ENCODE data around the gene HECTD4.
A peak's percentile ranks its signal among the peaks of the same experiment; 100 is the strongest.
"Not testable (repeated sequence)": the region's sequence is repeated elsewhere in the genome, so short reads cannot be mapped to it uniquely, and the experiment has no call there.

The HECTD4 gene

GRCh38 chr12:112352921-112353320 is 29.3 kb downstream of the HECTD4 start:
- H3K27ac Mint-ChIP-seq: no peak overlapping the region
- H3K9me3 Mint-ChIP-seq: no peaks in the 10 kb centered on the region
- TF ChIP-seq, protein P1, sequence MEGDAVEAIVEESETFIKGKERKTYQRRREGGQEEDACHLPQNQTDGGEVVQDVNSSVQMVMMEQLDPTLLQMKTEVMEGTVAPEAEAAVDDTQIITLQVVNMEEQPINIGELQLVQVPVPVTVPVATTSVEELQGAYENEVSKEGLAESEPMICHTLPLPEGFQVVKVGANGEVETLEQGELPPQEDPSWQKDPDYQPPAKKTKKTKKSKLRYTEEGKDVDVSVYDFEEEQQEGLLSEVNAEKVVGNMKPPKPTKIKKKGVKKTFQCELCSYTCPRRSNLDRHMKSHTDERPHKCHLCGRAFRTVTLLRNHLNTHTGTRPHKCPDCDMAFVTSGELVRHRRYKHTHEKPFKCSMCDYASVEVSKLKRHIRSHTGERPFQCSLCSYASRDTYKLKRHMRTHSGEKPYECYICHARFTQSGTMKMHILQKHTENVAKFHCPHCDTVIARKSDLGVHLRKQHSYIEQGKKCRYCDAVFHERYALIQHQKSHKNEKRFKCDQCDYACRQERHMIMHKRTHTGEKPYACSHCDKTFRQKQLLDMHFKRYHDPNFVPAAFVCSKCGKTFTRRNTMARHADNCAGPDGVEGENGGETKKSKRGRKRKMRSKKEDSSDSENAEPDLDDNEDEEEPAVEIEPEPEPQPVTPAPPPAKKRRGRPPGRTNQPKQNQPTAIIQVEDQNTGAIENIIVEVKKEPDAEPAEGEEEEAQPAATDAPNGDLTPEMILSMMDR (IDR thresholded peaks at IDR 0.05; ENCODE audit: unreplicated experiment in 3 of 3): no peak
- H3K4me1 Mint-ChIP-seq: peaks cover 35% of the 10 kb centered on the region
- no peak overlapping the region for H3K4me3 Mint-ChIP-seq
- H3K36me3 Mint-ChIP-seq (ENCODE audit: low read depth): no peaks in the 10 kb centered on the region
- H3K27me3 Mint-ChIP-seq (ENCODE audit: low read depth): no peaks in the 10 kb centered on the region

- H3K4me1 Mint-ChIP-seq: peaks cover 48% of the 10 kb centered on the region
- peak overlapping the region in 2 of 3 experiments; percentile 61 to 74 for H3K27ac Mint-ChIP-seq
- TF ChIP-seq, protein P1 (IDR thresholded peaks at IDR 0.05; ENCODE audit: unreplicated experiment in 3 of 3): no peak
- H3K36me3 Mint-ChIP-seq (ENCODE audit: low read depth): no peaks in the 10 kb centered on the region
- no peaks in the 10 kb centered on the region for H3K9me3 Mint-ChIP-seq
- H3K27me3 Mint-ChIP-seq (ENCODE audit: low read depth): no peaks in the 10 kb centered on the region
- H3K4me3 Mint-ChIP-seq: no peak overlapping the region
Observed at GRCh38 chr12:112350593-112351592, 31.3 kb downstream of the HECTD4 start.

GRCh38 chr12:112349431-112349830 is 32.8 kb downstream of the HECTD4 start:
- H3K27me3 Mint-ChIP-seq (ENCODE audit: low read depth): no peaks in the 10 kb centered on the region
- H3K36me3 Mint-ChIP-seq (ENCODE audit: low read depth): no peaks in the 10 kb centered on the region
- peak overlapping the region; percentile 74 to 77 (median 74) for H3K27ac Mint-ChIP-seq
- H3K9me3 Mint-ChIP-seq: no peaks in the 10 kb centered on the region
- H3K4me3 Mint-ChIP-seq: peak overlapping the region in 1 of 3 experiments; percentile 8
- H3K4me1 Mint-ChIP-seq: peaks cover 58% of the 10 kb centered on the region
- TF ChIP-seq, protein P1 (IDR thresholded peaks at IDR 0.05; ENCODE audit: unreplicated experiment in 3 of 3): no peak

GRCh38 chr12:112348926-112349325 is 33.3 kb downstream of the HECTD4 start:
- not testable (repeated sequence) for H3K9me3 Mint-ChIP-seq; H3K27me3 Mint-ChIP-seq (ENCODE audit: low read depth); H3K36me3 Mint-ChIP-seq (ENCODE audit: low read depth); H3K4me3 Mint-ChIP-seq
- Mint-ChIP-seq H3K27ac (peak overlapping the region in 1 of 3 experiments; percentile 74), H3K4me1 (peaks cover 63% of the 10 kb centered on the region)

DNA sequence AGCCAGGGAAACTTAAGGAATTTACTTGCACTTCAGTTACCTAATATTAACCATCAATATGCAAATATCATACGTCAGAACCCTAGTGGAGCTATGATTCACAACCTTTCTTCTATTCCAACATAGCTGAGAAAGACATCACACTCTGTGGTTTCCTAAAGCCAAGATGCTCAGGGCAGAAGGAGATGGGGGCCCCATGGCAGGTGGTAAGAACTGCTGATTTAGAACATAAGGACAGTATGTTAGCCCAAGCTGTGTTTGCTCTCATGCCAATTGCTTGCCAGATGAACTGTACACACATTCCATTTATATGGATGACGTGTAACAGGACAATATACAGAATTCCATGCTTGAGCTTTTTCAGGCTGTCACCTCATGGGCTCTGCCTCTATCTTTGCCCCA is 34.6 kb downstream of the HECTD4 start:
- peak overlapping the region in 1 of 3 experiments; percentile 44 for H3K27ac Mint-ChIP-seq
- TF ChIP-seq, protein P1 (IDR thresholded peaks at IDR 0.05; ENCODE audit: unreplicated experiment in 3 of 3): no peak
- H3K4me1 Mint-ChIP-seq: peaks cover 75% of the 10 kb centered on the region
- H3K27me3 Mint-ChIP-seq (ENCODE audit: low read depth): no peaks in the 10 kb centered on the region
- H3K4me3 Mint-ChIP-seq: no peak overlapping the region
- no peaks in the 10 kb centered on the region for H3K9me3 Mint-ChIP-seq
- H3K36me3 Mint-ChIP-seq (ENCODE audit: low read depth): no peaks in the 10 kb centered on the region

DNA sequence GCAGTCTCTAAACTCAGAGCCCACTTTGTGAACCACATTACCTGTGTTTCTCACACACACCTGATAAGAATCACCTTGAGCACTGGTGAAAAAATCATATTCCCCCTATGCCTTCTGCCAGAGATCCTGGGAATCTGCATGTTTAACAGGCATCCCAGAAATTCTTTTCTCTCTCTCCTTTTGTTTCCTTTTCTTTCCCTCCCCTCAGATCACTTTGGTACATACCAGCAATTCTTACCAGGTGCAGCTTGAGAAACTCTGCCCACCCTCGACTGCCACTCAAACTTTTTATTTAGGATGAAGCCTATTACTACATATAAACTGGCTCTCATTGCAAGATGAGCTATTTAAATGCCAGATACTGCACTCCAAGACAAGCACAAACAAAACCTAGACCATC is 36.0 kb downstream of the HECTD4 start:
- no peaks in the 10 kb centered on the region for H3K9me3 Mint-ChIP-seq
- H3K27me3 Mint-ChIP-seq (ENCODE audit: low read depth): no peaks in the 10 kb centered on the region
- no peaks in the 10 kb centered on the region for H3K36me3 Mint-ChIP-seq (ENCODE audit: low read depth)
- TF ChIP-seq, protein P1 (IDR thresholded peaks at IDR 0.05; ENCODE audit: unreplicated experiment in 3 of 3): no peak
- H3K4me1 Mint-ChIP-seq: peaks cover 77% of the 10 kb centered on the region
- no peak overlapping the region for H3K4me3 Mint-ChIP-seq
- H3K27ac Mint-ChIP-seq: peak overlapping the region in 2 of 3 experiments; percentile 4 to 8

Measured in nephron (organoid).